Nephron (organoid): ENCODE data around the gene TRPC4AP.
"Not testable (repeated sequence)": the region's sequence is repeated elsewhere in the genome, so short reads cannot be mapped to it uniquely, and the experiment has no call there.

ENCODE experiments used
- H3K27ac Mint-ChIP-seq, 3 experiments: 2 replicates each; pipeline ENCODE4 v1.8.0; 2020; ENCODE audit warnings: mixed read lengths in 3 of 3, mild to moderate bottlenecking in 2 of 3, moderate library complexity in 1 of 3
- H3K27me3 Mint-ChIP-seq: 2 replicates; pipeline ENCODE4 v1.8.0; 2021; ENCODE audit warnings: low read depth, mild to moderate bottlenecking, moderate library complexity, mixed read lengths
- H3K36me3 Mint-ChIP-seq: 2 replicates; pipeline ENCODE4 v1.8.0; 2020; ENCODE audit warnings: low read depth, mixed read lengths
- H3K4me1 Mint-ChIP-seq: 2 replicates; pipeline ENCODE4 v1.8.0; 2020; ENCODE audit warnings: mixed read lengths
- H3K4me3 Mint-ChIP-seq, 3 experiments: 2 replicates each; pipeline ENCODE4 v1.8.0; 2020; ENCODE audit warnings: mild to moderate bottlenecking in 3 of 3, mixed read lengths in 3 of 3, moderate library complexity in 2 of 3
- H3K9me3 Mint-ChIP-seq: 2 replicates; pipeline ENCODE4 v1.8.0; 2020; ENCODE audit warnings: mixed read lengths
- TF ChIP-seq, protein P1 (sequence below), 3 experiments: fragments of 200-600 bp; sonication (generic); IDR thresholded peaks; one replicate each; pipeline ENCODE4 v1.5.0; 2021; ENCODE audit warnings: antibody characterized with exemption in 3 of 3; ENCODE audit not compliant: unreplicated experiment in 3 of 3

Gene TRPC4AP

DNA sequence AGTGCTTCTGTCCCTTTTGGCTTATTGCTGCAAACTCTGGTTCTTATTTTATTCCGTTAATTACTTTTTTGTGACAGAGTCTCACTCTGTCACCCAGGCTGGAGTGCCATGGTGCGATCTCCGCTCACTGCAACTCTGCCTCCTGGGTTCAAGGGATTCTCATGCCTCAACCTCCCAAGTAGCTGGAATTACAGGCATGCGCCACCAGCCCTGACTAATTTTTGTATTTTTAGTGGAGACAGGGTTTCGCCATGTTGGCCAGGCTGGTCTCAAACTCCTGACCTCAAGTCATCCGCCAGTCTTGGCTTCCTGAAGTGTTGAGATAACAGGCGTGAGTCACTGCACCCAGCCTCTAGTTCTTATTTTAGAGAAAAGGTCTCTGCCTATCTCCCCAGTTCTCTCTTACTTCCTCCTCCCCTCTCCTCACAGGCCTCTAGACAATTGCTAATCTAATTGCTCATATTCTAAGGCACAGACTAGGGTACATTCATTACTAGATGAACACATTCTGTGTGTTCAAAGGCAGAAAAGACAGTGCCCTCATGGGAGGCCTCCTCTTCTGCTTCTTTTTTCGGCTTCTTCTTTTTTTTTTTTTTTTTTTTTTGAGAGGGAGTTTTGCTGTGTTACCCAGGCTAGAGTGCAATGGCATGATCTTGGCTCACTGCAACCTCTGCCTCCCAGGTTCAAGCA lies 27.6 kb upstream of the TRPC4AP start:
- peaks cover 41% of the 10 kb centered on the region for H3K36me3 Mint-ChIP-seq
- no peaks in the 10 kb centered on the region for H3K27me3 Mint-ChIP-seq
- TF ChIP-seq, protein P1, sequence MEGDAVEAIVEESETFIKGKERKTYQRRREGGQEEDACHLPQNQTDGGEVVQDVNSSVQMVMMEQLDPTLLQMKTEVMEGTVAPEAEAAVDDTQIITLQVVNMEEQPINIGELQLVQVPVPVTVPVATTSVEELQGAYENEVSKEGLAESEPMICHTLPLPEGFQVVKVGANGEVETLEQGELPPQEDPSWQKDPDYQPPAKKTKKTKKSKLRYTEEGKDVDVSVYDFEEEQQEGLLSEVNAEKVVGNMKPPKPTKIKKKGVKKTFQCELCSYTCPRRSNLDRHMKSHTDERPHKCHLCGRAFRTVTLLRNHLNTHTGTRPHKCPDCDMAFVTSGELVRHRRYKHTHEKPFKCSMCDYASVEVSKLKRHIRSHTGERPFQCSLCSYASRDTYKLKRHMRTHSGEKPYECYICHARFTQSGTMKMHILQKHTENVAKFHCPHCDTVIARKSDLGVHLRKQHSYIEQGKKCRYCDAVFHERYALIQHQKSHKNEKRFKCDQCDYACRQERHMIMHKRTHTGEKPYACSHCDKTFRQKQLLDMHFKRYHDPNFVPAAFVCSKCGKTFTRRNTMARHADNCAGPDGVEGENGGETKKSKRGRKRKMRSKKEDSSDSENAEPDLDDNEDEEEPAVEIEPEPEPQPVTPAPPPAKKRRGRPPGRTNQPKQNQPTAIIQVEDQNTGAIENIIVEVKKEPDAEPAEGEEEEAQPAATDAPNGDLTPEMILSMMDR (IDR thresholded peaks at IDR 0.05; ENCODE audit: unreplicated experiment in 3 of 3): no peak
- no peak overlapping the region for H3K4me3 Mint-ChIP-seq
- no peaks in the 10 kb centered on the region for H3K9me3 Mint-ChIP-seq
- no peaks in the 10 kb centered on the region for H3K4me1 Mint-ChIP-seq
- no peak overlapping the region for H3K27ac Mint-ChIP-seq

DNA sequence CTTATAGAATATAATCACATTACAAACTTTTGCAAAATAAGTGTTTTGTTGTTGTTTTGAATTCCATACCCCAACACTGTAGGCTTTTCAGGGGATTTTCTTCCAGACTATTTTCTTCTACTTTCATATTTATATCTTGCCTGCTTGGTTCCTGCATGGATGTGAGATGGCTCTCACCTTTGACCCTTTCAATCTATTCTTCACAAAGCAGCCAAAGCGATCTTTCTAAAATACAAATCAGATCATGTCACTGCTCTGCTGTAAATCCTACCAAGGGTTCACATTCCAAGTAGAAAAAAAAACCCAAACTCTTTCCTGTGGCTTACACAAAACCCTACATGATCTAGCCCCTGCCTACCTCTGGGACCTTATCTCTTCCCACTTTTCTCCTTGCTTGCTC lies 25.0 kb upstream of the TRPC4AP start:
- TF ChIP-seq, protein P1 (IDR thresholded peaks at IDR 0.05; ENCODE audit: unreplicated experiment in 3 of 3): no peak
- H3K36me3 Mint-ChIP-seq: peaks cover 32% of the 10 kb centered on the region
- no peaks in the 10 kb centered on the region for H3K9me3 Mint-ChIP-seq
- H3K4me1 Mint-ChIP-seq: no peaks in the 10 kb centered on the region
- no peaks in the 10 kb centered on the region for H3K27me3 Mint-ChIP-seq
- H3K4me3 Mint-ChIP-seq: no peak overlapping the region
- no peak overlapping the region for H3K27ac Mint-ChIP-seq

DNA sequence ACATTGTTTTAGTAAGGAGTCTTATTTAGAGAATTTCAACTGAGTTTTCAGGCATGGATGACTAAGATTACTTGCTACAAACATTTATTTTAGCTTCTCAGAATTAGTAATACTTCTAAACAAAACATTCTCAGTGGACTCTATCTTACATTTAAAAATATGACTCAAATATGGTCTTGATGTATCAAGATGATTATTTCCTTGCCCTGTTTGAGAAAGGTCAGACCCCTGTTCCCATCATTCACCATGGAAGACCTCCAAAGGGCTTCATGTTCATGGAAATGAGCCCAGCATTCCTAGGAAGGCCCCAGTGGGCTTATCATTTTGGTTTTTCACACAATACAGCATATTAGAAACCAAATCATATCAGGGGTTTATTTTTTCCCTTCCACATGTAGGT lies 24.6 kb upstream of the TRPC4AP start:
- H3K27ac Mint-ChIP-seq: no peak overlapping the region
- H3K36me3 Mint-ChIP-seq: peaks cover 30% of the 10 kb centered on the region
- no peaks in the 10 kb centered on the region for H3K4me1 Mint-ChIP-seq
- TF ChIP-seq, protein P1 (IDR thresholded peaks at IDR 0.05; ENCODE audit: unreplicated experiment in 3 of 3): no peak
- H3K27me3 Mint-ChIP-seq: no peaks in the 10 kb centered on the region
- H3K9me3 Mint-ChIP-seq: no peaks in the 10 kb centered on the region
- H3K4me3 Mint-ChIP-seq: no peak overlapping the region

DNA sequence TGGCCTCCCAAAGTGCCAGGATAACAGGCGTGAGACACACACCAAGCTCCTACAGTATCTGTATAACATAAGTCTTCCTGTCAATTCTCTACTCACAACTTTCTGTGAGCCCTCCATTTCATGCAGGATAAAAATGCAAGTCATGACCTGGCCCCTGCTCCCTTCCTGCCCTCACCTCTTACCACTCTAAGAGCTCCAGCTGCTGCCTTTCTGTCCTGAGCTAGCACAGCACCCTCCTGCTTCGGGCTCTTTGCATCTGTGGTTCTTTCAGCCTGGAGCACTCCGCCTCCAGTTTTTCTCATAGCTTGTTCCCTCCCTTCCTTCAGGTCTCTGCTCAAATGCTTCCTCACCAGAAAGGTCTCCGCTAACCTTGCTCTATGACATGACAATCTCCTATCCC lies 23.7 kb upstream of the TRPC4AP start:
- Mint-ChIP-seq H3K4me3 (no peak overlapping the region), H3K9me3 (no peaks in the 10 kb centered on the region), H3K36me3 (peaks cover 33% of the 10 kb centered on the region), H3K27ac (no peak overlapping the region), H3K27me3 (no peaks in the 10 kb centered on the region), H3K4me1 (no peaks in the 10 kb centered on the region)
- TF ChIP-seq, protein P1 (IDR thresholded peaks at IDR 0.05; ENCODE audit: unreplicated experiment in 3 of 3): no peak

DNA sequence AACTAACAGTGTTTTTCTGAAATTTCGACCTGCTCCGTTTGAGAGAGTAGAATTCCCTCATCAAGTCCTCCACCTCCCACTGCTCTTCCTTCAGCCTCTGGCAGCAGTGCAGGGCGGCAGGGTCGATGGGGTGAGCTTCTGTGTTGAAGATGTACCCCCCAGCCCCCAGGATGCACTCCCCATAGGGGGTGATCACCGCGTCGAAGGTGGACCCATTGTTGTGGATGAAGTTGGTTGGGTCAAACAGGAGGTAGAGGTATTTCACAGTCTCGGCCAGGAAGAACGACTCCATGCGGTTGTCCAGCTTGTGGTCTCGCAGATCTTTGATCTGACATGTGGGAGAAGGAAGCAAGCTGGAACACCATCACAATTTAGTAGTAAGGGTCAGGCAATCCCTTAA lies 23.0 kb upstream of the TRPC4AP start:
- H3K27me3 Mint-ChIP-seq: no peaks in the 10 kb centered on the region
- no peak overlapping the region for H3K4me3 Mint-ChIP-seq
- TF ChIP-seq, protein P1 (IDR thresholded peaks at IDR 0.05; ENCODE audit: unreplicated experiment in 3 of 3): no peak
- H3K36me3 Mint-ChIP-seq: peaks cover 34% of the 10 kb centered on the region
- no peaks in the 10 kb centered on the region for H3K9me3 Mint-ChIP-seq
- no peak overlapping the region for H3K27ac Mint-ChIP-seq
- H3K4me1 Mint-ChIP-seq: no peaks in the 10 kb centered on the region

DNA sequence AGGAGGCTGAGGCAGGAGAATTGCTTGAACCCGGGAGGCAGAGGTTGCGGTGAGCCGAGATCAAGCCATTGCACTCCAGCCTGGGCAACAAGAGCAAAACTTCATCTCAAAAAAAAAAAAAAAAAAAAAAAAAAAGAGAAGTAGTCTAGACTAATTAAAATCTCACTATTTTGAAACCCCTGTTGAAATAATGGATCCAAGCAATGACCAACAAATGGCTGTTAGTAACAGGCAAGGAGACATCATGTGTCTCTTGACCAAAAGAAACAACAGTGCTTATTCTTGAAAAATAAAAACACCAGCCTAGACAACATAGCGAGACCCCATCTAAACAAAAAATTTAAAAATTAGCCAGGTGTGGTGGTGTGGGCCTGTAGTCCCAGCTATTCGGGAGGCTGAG lies 19.7 kb upstream of the TRPC4AP start:
- H3K9me3 Mint-ChIP-seq, H3K27ac Mint-ChIP-seq, H3K4me1 Mint-ChIP-seq, H3K4me3 Mint-ChIP-seq, H3K27me3 Mint-ChIP-seq: not testable (repeated sequence)
- peaks cover 23% of the 10 kb centered on the region for H3K36me3 Mint-ChIP-seq
